Measurements from ENCODE around the gene LCE3B. TPM values are rescaled to one million over a fixed set of nuclear protein-coding genes. Genes with fewer than 3 reads are reported as not detected.

LCE3B gene
- total and polyA plus RNA-seq, 10 of the 15 experiments (the other 5 are each of a cell fraction or from before 2014, with no cell fraction given) = not detected

DNA sequence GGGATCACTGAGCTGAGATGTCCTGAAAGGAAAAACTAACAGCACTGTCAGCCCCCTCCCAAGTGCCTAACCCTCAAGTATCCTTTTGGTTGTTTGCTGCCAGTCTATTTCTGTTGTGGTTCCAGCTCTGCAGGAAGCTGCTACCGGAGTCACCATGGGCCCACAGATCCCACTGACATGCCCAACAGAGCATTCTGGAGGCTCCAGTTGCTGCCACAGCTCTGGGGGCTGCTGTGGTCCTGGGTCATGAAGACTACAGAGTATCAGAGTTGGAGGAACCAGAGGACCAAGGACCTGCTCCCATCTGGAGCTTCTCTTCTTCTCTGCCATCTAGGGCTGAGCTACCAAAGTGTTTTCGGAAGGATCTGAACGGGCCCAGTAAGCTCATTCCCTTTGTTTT is 8.4 kb downstream of the LCE3B start:
- 13% methylated on average over 3 of the region's 3 CpGs for WGBS (ENCODE audit: insufficient coverage, insufficient replicate concordance, low lambda C conversion rate, missing lambda C conversion rate)
- FAIRE-seq (no peak), ATAC-seq (no peak), DNase-seq (ENCODE audit: low read depth, low spot score) (no peak)
- Histone ChIP-seq H3K36me3 (ENCODE audit: control insufficient read depth in 2 of 2, insufficient read depth in 2 of 2, low read length in 1 of 2) (no peaks in the 10 kb centered on the region), H3K4me1 (ENCODE audit: control insufficient read depth, insufficient read depth, low read length) (no peaks in the 10 kb centered on the region), H4K20me1 (ENCODE audit: control insufficient read depth, insufficient read depth) (no peaks in the 10 kb centered on the region), H3K9ac (ENCODE audit: control insufficient read depth, insufficient read depth, low read length) (no peak overlapping the region), H3K4me2 (ENCODE audit: control insufficient read depth, insufficient read depth) (no peak overlapping the region), H3K27ac (ENCODE audit: control insufficient read depth, insufficient read depth) (no peak overlapping the region), H3K4me3 (no peak overlapping the region), H2AFZ (ENCODE audit: control insufficient read depth, low read depth, low read length) (no peak overlapping the region), H3K9me3 (replicated peaks; ENCODE audit: control insufficient read depth, insufficient read depth, low read length) (no peaks in the 10 kb centered on the region; the same call in 1 of the 3 replicates), H3K79me2 (ENCODE audit: control insufficient read depth, insufficient read depth, low read length) (no peaks in the 10 kb centered on the region), H3K27me3 (replicated peaks in 1 of 2; ENCODE audit: control insufficient read depth in 2 of 2, insufficient read depth in 2 of 2, low read length in 1 of 2) (no peaks in the 10 kb centered on the region)
- TF ChIP-seq, protein P1, sequence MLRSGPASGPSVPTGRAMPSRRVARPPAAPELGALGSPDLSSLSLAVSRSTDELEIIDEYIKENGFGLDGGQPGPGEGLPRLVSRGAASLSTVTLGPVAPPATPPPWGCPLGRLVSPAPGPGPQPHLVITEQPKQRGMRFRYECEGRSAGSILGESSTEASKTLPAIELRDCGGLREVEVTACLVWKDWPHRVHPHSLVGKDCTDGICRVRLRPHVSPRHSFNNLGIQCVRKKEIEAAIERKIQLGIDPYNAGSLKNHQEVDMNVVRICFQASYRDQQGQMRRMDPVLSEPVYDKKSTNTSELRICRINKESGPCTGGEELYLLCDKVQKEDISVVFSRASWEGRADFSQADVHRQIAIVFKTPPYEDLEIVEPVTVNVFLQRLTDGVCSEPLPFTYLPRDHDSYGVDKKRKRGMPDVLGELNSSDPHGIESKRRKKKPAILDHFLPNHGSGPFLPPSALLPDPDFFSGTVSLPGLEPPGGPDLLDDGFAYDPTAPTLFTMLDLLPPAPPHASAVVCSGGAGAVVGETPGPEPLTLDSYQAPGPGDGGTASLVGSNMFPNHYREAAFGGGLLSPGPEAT (IDR thresholded peaks at IDR 0.05; ENCODE audit: low read depth) = no peak
- TF ChIP-seq SUPT20H (IDR thresholded peaks at IDR 0.05; ENCODE audit: borderline replicate concordance, control insufficient read depth, low read depth, low read length) (no peak), PML (IDR thresholded peaks at IDR 0.05; ENCODE audit: low read length) (no peak), KLF5 (IDR thresholded peaks at IDR 0.05; ENCODE audit: partially characterized antibody) (no peak)
- TF ChIP-seq, protein P2, sequence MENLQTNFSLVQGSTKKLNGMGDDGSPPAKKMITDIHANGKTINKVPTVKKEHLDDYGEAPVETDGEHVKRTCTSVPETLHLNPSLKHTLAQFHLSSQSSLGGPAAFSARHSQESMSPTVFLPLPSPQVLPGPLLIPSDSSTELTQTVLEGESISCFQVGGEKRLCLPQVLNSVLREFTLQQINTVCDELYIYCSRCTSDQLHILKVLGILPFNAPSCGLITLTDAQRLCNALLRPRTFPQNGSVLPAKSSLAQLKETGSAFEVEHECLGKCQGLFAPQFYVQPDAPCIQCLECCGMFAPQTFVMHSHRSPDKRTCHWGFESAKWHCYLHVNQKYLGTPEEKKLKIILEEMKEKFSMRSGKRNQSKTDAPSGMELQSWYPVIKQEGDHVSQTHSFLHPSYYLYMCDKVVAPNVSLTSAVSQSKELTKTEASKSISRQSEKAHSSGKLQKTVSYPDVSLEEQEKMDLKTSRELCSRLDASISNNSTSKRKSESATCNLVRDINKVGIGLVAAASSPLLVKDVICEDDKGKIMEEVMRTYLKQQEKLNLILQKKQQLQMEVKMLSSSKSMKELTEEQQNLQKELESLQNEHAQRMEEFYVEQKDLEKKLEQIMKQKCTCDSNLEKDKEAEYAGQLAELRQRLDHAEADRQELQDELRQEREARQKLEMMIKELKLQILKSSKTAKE (IDR thresholded peaks at IDR 0.05; ENCODE audit: low read depth, poor library complexity, severe bottlenecking) = no peak
- TF ChIP-seq, protein P3, sequence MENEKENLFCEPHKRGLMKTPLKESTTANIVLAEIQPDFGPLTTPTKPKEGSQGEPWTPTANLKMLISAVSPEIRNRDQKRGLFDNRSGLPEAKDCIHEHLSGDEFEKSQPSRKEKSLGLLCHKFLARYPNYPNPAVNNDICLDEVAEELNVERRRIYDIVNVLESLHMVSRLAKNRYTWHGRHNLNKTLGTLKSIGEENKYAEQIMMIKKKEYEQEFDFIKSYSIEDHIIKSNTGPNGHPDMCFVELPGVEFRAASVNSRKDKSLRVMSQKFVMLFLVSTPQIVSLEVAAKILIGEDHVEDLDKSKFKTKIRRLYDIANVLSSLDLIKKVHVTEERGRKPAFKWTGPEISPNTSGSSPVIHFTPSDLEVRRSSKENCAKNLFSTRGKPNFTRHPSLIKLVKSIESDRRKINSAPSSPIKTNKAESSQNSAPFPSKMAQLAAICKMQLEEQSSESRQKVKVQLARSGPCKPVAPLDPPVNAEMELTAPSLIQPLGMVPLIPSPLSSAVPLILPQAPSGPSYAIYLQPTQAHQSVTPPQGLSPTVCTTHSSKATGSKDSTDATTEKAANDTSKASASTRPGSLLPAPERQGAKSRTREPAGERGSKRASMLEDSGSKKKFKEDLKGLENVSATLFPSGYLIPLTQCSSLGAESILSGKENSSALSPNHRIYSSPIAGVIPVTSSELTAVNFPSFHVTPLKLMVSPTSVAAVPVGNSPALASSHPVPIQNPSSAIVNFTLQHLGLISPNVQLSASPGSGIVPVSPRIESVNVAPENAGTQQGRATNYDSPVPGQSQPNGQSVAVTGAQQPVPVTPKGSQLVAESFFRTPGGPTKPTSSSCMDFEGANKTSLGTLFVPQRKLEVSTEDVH (IDR thresholded peaks at IDR 0.05; ENCODE audit: low read depth, partially characterized antibody) = no peak
- intact Hi-C loops (cut with micrococcal nuclease; ENCODE audit: unreplicated experiment) (loop anchor here (2.0 to 10.0 kb wide), 2 partner anchors 41 to 127 kb away; partner anchors contain the start of gene LCE3D), in situ Hi-C loops (cut with MboI) (no loop called here)
- ChIA-PET POLR2A (no interaction called here), SMC1A (ENCODE audit: uncharacterized antibody, unreplicated experiment) (interaction anchor here (1.7 kb wide), 1 partner anchor 124 kb away, joined by 5 read pairs; no protein-coding TSS in a partner anchor), RAD21 (ENCODE audit: unreplicated experiment) (no interaction called here), CTCF (interaction anchor here (0.6 kb wide), 1 partner anchor 456 kb away, joined by 3 read pairs; no protein-coding TSS in a partner anchor)
- no TSS peak for BruUV-seq (replicated peaks)

All from GM12878 (cell line).